Measurements from ENCODE around the gene RYR1. TPM values are rescaled to one million over a fixed set of nuclear protein-coding genes. Genes with fewer than 3 reads are reported as not detected.
"Not testable (repeated sequence)": the region's sequence is repeated elsewhere in the genome, so short reads cannot be mapped to it uniquely, and the experiment has no call there.

The RYR1 gene
- total RNA-seq, 1 donor from 2014 or later, result 9.3 TPM

GRCh38 chr19:38411041-38411712 lies 22.3 kb upstream of the RYR1 start:
- no peak overlapping the region for H3K4me3 Mint-ChIP-seq
- H3K9me3 Mint-ChIP-seq, result no peaks in the 10 kb centered on the region
- no peak for DNase-seq (ENCODE audit: extremely low spot score, unreplicated experiment)
- no peak for TF ChIP-seq CTCF (conservative IDR thresholded peaks at IDR 0.05)
- no peaks in the 10 kb centered on the region for H3K36me3 Mint-ChIP-seq
- H3K4me1 Mint-ChIP-seq (ENCODE audit: unreplicated experiment), result no peaks in the 10 kb centered on the region
- no peak overlapping the region for H3K27ac Mint-ChIP-seq
- H3K27me3 Mint-ChIP-seq, result no peaks in the 10 kb centered on the region

- not testable (repeated sequence) for H3K36me3 Mint-ChIP-seq; H3K9me3 Mint-ChIP-seq; DNase-seq (ENCODE audit: extremely low spot score, unreplicated experiment); H3K27ac Mint-ChIP-seq; H3K4me1 Mint-ChIP-seq (ENCODE audit: unreplicated experiment); H3K27me3 Mint-ChIP-seq; H3K4me3 Mint-ChIP-seq
These were observed 21.6 kb upstream of the RYR1 start for GRCh38 chr19:38411898-38412297.

- peaks cover 11% of the 10 kb centered on the region for H3K27me3 Mint-ChIP-seq
- no peaks in the 10 kb centered on the region for H3K9me3 Mint-ChIP-seq
- H3K27ac Mint-ChIP-seq, result no peak overlapping the region
- no peak for TF ChIP-seq CTCF (conservative IDR thresholded peaks at IDR 0.05)
- DNase-seq (ENCODE audit: extremely low spot score, unreplicated experiment), result no peak
- no peaks in the 10 kb centered on the region for H3K36me3 Mint-ChIP-seq
- H3K4me3 Mint-ChIP-seq, result no peak overlapping the region
- peaks cover 7% of the 10 kb centered on the region for H3K4me1 Mint-ChIP-seq (ENCODE audit: unreplicated experiment)
These were observed 21.0 kb upstream of the RYR1 start for GRCh38 chr19:38412491-38412890.

GRCh38 chr19:38412961-38413360 lies 20.5 kb upstream of the RYR1 start:
- H3K27me3 Mint-ChIP-seq, result peaks cover 15% of the 10 kb centered on the region
- H3K27ac Mint-ChIP-seq, result no peak overlapping the region
- no peak overlapping the region for H3K4me3 Mint-ChIP-seq
- H3K9me3 Mint-ChIP-seq, result no peaks in the 10 kb centered on the region
- no peak for DNase-seq (ENCODE audit: extremely low spot score, unreplicated experiment)
- TF ChIP-seq CTCF (conservative IDR thresholded peaks at IDR 0.05), result no peak
- peaks cover 11% of the 10 kb centered on the region for H3K4me1 Mint-ChIP-seq (ENCODE audit: unreplicated experiment)
- no peaks in the 10 kb centered on the region for H3K36me3 Mint-ChIP-seq

- no peak for DNase-seq (ENCODE audit: extremely low spot score, unreplicated experiment)
- Mint-ChIP-seq H3K9me3 (no peaks in the 10 kb centered on the region), H3K27ac (no peak overlapping the region), H3K4me3 (no peak overlapping the region), H3K36me3 (no peaks in the 10 kb centered on the region), H3K4me1 (ENCODE audit: unreplicated experiment) (peaks cover 12% of the 10 kb centered on the region), H3K27me3 (peaks cover 18% of the 10 kb centered on the region)
- TF ChIP-seq CTCF (conservative IDR thresholded peaks at IDR 0.05), result no peak
These were observed 20.1 kb upstream of the RYR1 start for GRCh38 chr19:38413416-38413815.

- TF ChIP-seq CTCF (conservative IDR thresholded peaks at IDR 0.05), result no peak
- peak overlapping the region; percentile 81 for H3K27ac Mint-ChIP-seq
- H3K27me3 Mint-ChIP-seq, result peaks cover 33% of the 10 kb centered on the region
- DNase-seq (ENCODE audit: extremely low spot score, unreplicated experiment), result no peak
- H3K9me3 Mint-ChIP-seq, result no peaks in the 10 kb centered on the region
- peak overlapping the region; percentile 86 for H3K4me3 Mint-ChIP-seq
- H3K36me3 Mint-ChIP-seq, result no peaks in the 10 kb centered on the region
- peaks cover 12% of the 10 kb centered on the region for H3K4me1 Mint-ChIP-seq (ENCODE audit: unreplicated experiment)
These were observed 16.3 kb upstream of the RYR1 start for GRCh38 chr19:38417146-38417543.
